HS-27A (cell line): ENCODE data around the gene KYAT1.
"Not testable (repeated sequence)": the region's sequence is repeated elsewhere in the genome, so short reads cannot be mapped to it uniquely, and the experiment has no call there.

Experiments
- DNase-seq: peaks from one replicate; pipeline ENCODE4 v3.0.0-alpha.2; 2012; ENCODE audit warnings: low read depth, missing footprints

The KYAT1 gene

GRCh38 chr9:128885376-128885775, 3.6 kb upstream of the KYAT1 start:
- DNase-seq = no peak

GRCh38 chr9:128884164-128884563, 2.4 kb upstream of the KYAT1 start:
- no peak for DNase-seq

DNA sequence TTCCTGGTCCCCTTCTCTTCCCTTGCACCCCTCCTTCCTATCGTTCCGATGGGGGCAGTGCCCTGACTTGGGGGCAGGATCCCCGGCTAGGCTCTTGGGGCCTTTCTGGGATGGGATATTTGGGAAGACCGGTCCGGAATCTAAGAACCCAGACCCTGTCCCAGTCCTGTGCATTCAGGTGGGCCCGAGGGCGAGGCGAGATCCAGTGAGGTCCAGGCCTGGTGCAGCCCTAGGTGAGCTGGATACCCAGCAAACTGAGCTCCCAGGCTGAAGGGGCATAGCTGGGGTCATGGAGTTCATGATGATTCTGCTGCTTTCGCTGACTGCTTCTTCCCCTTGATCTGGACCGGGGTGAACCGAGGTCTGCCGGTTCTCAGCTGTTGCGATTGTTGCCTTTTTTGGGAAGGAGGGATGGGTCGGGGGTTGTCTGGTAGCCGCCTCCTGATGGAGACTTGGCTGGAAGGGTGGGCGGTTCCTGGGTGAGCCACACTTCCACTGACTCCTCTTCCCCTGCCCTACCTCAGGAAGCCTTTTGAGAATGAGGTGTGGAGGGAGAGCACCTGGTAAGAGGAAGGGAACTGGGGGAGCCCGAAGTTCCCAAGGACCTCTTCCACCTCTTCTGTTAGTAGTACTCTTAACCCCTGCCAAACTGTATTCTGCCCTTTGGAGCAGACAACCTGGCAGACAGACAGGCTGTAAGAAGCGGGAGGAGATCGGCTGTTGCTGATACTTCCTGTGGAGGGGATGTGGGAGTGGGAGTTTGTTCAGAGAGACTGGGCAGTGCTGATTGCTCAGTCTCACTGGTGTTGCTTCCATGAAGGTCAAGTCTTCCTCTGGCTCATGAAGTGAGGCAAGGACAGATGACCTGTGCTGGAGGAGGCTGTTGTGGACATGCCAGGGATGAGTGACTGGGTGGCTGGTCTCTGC, 1.2 kb upstream of the KYAT1 start:
- DNase-seq = no peak

DNA sequence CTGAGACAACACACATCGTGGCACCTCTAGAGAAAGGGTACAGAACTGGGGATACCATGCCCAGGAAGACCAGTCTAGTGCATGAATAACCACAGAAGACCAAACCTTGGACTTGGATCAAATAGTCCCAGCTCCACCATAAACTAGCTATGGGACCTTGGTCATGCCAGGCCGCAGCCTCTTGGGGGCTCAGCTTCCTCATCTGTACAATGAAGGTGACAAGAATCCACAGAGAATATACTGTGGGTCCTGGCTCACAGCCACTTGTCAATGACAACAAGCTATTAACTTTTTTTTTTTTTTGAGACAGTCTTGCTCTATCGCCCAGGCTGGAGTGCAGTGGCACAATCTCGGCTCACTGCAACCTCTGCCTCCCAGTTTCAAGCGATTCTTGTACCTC, 3.9 kb downstream of the KYAT1 start:
- DNase-seq = no peak

- DNase-seq = not testable (repeated sequence)
These were observed 10.8 kb downstream of the KYAT1 start for GRCh38 chr9:128870941-128871265.

- DNase-seq = no peak
These were observed 11.4 kb downstream of the KYAT1 start for GRCh38 chr9:128870128-128870940.

DNA sequence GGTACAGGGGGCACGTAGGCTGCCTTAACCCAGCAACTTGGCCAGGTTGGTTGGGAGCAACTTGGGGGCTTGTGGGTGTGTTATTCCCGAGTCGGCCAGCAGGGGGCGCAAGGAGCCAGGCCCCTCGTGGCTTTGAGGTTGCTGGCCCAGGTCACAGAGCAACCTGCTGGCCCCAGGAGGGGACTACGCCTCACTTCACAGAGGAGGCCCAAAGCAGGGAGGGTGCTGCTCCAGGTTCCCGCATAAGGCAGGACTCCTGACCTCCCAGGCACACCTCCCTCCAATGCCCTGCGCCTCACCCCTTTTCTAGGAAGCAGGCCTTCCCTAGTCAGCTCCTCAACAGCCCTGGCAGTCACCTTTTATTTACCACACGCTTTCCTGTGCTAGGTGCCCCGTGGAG, 18.1 kb downstream of the KYAT1 start:
- no peak for DNase-seq

- DNase-seq = no peak
These were observed 19.3 kb downstream of the KYAT1 start for GRCh38 chr9:128862401-128862851.

DNA sequence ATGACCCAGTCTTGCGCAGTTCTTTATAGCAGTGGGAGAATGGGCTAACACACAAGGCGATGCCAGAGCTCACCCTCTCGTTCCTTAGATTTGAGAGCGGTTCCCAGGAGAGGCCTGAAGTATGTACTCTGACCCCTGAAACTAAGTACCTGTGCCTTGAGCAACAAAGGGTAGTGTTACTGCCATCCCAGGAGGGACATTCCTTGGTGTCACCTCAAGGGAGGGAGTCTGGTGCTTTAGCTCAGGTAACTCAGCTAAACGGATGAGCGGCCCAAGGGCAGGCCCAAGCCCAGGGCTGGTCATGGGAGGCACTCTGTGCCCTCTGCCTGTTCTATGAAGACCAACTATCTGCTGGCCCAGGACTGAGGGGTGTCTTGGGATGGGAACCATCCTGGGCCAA, 20.2 kb downstream of the KYAT1 start:
- no peak for DNase-seq

GRCh38 chr9:128860937-128861336, 20.8 kb downstream of the KYAT1 start:
- DNase-seq = no peak

DNA sequence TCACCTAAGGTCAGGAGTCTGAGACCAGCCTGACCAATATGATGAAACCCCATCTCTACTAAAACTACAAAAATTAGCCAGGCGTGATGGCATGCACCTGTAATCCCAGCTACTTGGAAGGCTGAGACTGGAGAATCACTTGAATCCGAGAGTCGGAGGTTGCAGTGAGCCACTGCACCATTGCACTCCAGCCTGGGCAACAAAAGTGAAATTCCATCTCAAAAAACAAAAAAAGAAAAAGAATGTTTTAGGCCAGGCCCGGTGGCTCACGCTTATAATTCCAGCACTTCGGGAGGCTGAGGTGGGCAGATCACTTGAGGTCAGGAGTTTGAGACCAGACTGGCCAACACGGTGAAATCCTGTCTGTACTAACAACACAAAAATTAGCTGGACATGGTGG, 23.3 kb downstream of the KYAT1 start:
- not testable (repeated sequence) for DNase-seq

- not testable (repeated sequence) for DNase-seq
These were observed 27.3 kb downstream of the KYAT1 start for GRCh38 chr9:128854454-128854853.

GRCh38 chr9:128852646-128853045, 29.1 kb downstream of the KYAT1 start:
- not testable (repeated sequence) for DNase-seq

DNA sequence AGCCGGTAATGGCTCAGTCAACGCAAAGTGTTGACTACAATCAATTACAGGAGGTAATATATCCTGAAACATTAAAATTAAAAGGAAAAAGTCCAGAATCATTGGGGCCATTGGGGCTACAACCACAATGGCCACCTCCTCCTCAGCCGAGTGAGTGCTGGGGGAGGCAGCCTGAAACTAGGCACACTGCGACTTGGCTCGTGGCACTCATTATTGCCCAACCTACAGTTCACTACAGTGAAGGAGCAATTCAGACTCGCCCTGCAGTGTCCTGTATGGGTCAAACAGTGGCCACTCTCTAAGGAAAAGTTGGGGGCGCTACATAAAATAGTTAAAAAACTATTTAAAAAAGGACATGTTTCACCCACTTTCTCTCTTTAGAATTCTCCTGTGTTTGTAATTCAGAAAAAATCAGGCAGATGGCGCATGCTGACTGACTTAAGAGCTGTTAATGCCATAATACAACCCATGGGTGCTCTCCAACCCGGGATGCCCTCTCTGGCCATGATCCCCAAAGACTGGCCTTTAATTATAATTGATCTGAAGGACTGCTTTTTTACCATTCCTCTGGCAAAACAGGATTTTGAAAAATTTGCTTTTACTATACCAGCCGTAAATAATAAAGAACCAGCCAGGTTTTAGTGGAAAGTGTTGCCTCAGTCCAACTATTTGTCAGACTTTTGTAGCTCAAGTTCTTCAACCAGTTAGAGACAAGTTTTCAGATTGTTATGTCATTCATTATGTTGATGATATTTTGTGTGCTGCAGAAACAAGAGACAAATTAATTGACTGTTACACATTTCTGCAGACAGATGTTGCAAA, 29.8 kb downstream of the KYAT1 start:
- DNase-seq = not testable (repeated sequence)

GRCh38 chr9:128851024-128851423, 30.7 kb downstream of the KYAT1 start:
- DNase-seq = not testable (repeated sequence)

- no peak for DNase-seq
These were observed 33.9 kb downstream of the KYAT1 start for GRCh38 chr9:128847803-128848202.

DNA sequence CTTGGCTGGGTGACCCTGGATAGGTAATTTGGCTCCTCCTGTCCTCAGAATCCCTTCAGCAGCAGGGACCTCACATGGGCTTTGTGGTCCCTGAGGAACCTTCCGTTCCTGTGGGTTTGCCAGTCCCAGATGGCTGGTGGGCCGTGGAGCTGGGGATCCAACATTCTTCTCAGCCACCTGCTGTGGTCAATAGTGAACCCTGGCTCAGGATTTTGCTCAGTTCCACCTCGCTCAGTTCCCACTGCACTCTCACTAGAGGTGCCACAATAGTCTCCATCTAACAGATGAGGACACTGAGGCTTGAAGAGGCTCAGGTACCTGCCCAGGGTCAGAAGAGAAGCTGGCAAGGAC, 35.1 kb downstream of the KYAT1 start:
- DNase-seq = no peak

- no peak for DNase-seq
These were observed 36.4 kb downstream of the KYAT1 start for GRCh38 chr9:128845186-128845931.

DNA sequence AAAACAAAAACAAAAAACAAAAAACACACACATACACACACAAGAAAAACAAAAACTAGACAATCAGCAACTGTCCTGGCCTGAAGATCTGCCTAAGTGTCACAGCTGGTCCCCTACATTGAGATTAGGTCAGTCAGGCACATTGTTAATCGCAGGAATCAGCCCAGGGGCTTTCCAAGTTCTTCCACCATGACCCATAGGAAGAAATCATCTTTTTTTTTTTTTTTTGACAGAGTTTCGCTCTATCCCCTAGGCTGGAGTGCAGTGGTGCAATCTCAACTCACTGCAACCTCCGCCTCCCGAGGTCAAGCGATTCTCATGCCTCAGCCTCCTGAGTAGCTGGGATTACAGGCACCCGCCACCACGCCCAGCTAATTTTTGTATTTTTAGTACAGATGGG, 38.6 kb downstream of the KYAT1 start:
- not testable (repeated sequence) for DNase-seq

DNA sequence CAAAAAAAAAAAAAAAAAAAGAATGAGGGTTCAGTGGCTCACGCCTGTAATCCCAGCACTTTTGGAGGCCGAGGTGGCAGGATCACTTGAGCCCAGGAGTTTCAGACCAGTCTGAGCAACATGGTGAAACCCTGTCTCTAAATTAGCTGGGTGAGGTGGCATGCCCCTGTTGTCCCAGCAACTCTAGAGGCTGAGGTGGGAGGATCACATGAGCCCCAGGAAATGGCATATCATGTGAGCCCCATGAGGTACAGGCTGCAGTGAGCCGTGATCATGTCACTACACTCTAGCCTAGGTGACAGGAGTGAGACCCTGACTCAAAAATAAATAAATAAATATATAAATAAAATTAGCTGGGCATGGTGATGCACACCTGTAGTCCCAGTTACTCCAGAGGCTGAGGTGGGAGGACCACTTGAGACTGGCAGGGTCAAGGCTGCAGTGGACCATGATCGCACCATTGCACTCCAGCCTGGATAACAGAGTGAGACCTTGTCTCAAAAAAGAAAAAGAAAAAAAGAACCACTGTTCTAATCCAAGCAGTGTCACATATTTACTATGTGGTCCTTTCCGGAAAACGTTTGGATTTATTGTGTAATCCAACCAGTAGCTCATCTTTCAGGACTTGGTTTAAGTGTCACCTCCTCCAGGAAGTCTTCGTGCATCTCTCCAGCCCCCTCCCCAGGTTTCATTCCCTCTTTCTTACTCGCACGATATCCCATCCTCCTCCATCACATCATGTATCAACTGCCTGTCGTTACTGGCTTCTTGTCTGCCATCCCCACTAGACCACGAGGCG, 39.9 kb downstream of the KYAT1 start:
- DNase-seq = no peak

GRCh38 chr9:128840524-128840923, 41.2 kb downstream of the KYAT1 start:
- no peak for DNase-seq
